SHP77 treated with DMSO at 0.1 percent for 48 hours (cell line): Measurements from ENCODE around the gene CA12.
"Not testable (repeated sequence)": the region's sequence is repeated elsewhere in the genome, so short reads cannot be mapped to it uniquely, and the experiment has no call there.

Source experiments
- DNase-seq: peaks from one replicate; lab custom pipeline; 2025; lab: John Stamatoyannopoulos, UW

CA12 gene

GRCh38 chr15:63381301-63382204 is at the start of gene CA12:
Gene CA12, minus strand, starts transcription at chr15:63381846. Its CDS starts 126 bp downstream, at chr15:63381720.
- no peak for DNase-seq

GRCh38 chr15:63430766-63431451 is 49.3 kb upstream of the CA12 start:
- DNase-seq, result no peak

- no peak for DNase-seq
Observed at GRCh38 chr15:63426552-63426951, 44.9 kb upstream of the CA12 start.

GRCh38 chr15:63425426-63425985 is 43.9 kb upstream of the CA12 start:
- DNase-seq, result no peak

- DNase-seq, result no peak
Observed at GRCh38 chr15:63422891-63423590, 41.4 kb upstream of the CA12 start.

- DNase-seq, result no peak
Observed at GRCh38 chr15:63421433-63421832, 39.8 kb upstream of the CA12 start.

- no peak for DNase-seq
Observed at GRCh38 chr15:63420333-63420747, 38.7 kb upstream of the CA12 start.

GRCh38 chr15:63418811-63419210 is 37.2 kb upstream of the CA12 start:
- no peak for DNase-seq

- no peak for DNase-seq
Observed at GRCh38 chr15:63417721-63418120, 36.1 kb upstream of the CA12 start.

GRCh38 chr15:63417274-63417673 is 35.6 kb upstream of the CA12 start:
- DNase-seq, result not testable (repeated sequence)

- no peak for DNase-seq
Observed at GRCh38 chr15:63414474-63415120, 33.0 kb upstream of the CA12 start.

- DNase-seq, result no peak
Observed at GRCh38 chr15:63412551-63412950, 30.9 kb upstream of the CA12 start.

- DNase-seq, result no peak
Observed at GRCh38 chr15:63411866-63412265, 30.2 kb upstream of the CA12 start.

- no peak for DNase-seq
Observed at GRCh38 chr15:63409179-63409578, 27.5 kb upstream of the CA12 start.

- DNase-seq, result no peak
Observed at GRCh38 chr15:63408524-63408923, 26.9 kb upstream of the CA12 start.

- DNase-seq, result peak; percentile 23
Observed at GRCh38 chr15:63407612-63408011, 26.0 kb upstream of the CA12 start.

- DNase-seq, result no peak
Observed at GRCh38 chr15:63405683-63406390, 24.2 kb upstream of the CA12 start.

- no peak for DNase-seq
Observed at GRCh38 chr15:63405159-63405558, 23.5 kb upstream of the CA12 start.

GRCh38 chr15:63403254-63403945 is 21.8 kb upstream of the CA12 start:
- no peak for DNase-seq

GRCh38 chr15:63402498-63403253 is 21.0 kb upstream of the CA12 start:
- no peak for DNase-seq
